ENCODE data around the gene AKAP13. TPM values are rescaled to one million over a fixed set of nuclear protein-coding genes. Genes with fewer than 3 reads are reported as not detected.
"Not testable (repeated sequence)": the region's sequence is repeated elsewhere in the genome, so short reads cannot be mapped to it uniquely, and the experiment has no call there.

Gene AKAP13
- total RNA-seq, 1 donor from 2014 or later = 196 TPM

- DNase-seq (ENCODE audit: low spot score) = no peak
Measured at GRCh38 chr15:85532689-85533088, 152.3 kb downstream of the AKAP13 start.

- no peak for DNase-seq (ENCODE audit: low spot score)
Measured at GRCh38 chr15:85534031-85534430, 153.6 kb downstream of the AKAP13 start.

- not testable (repeated sequence) for DNase-seq (ENCODE audit: low spot score)
Measured at GRCh38 chr15:85535533-85536330, 155.3 kb downstream of the AKAP13 start.

- DNase-seq (ENCODE audit: low spot score) = no peak
Measured at GRCh38 chr15:85536341-85536740, 155.9 kb downstream of the AKAP13 start.

- DNase-seq (ENCODE audit: low spot score) = no peak
Measured at GRCh38 chr15:85539491-85539890, 159.1 kb downstream of the AKAP13 start.

GRCh38 chr15:85540085-85540797 is 159.8 kb downstream of the AKAP13 start:
- DNase-seq (ENCODE audit: low spot score) = no peak

- DNase-seq (ENCODE audit: low spot score) = no peak
Measured at GRCh38 chr15:85541744-85542143, 161.3 kb downstream of the AKAP13 start.

GRCh38 chr15:85542488-85542887 is 162.1 kb downstream of the AKAP13 start:
- no peak for DNase-seq (ENCODE audit: low spot score)

- no peak for DNase-seq (ENCODE audit: low spot score)
Measured at GRCh38 chr15:85542895-85543331, 162.5 kb downstream of the AKAP13 start.

GRCh38 chr15:85543741-85544155 is 163.3 kb downstream of the AKAP13 start:
- DNase-seq (ENCODE audit: low spot score) = no peak

GRCh38 chr15:85545185-85545584 is 164.8 kb downstream of the AKAP13 start:
- peak; percentile 28 for DNase-seq (ENCODE audit: low spot score)

GRCh38 chr15:85545752-85546151 is 165.3 kb downstream of the AKAP13 start:
- no peak for DNase-seq (ENCODE audit: low spot score)

GRCh38 chr15:85547386-85547785 is 167.0 kb downstream of the AKAP13 start:
- DNase-seq (ENCODE audit: low spot score) = no peak

- DNase-seq (ENCODE audit: low spot score) = no peak
Measured at GRCh38 chr15:85550283-85550682, 169.9 kb downstream of the AKAP13 start.

- DNase-seq (ENCODE audit: low spot score) = no peak
Measured at GRCh38 chr15:85551221-85551832, 170.9 kb downstream of the AKAP13 start.

GRCh38 chr15:85554852-85555521 is 174.6 kb downstream of the AKAP13 start:
- peak; percentile 10 for DNase-seq (ENCODE audit: low spot score)

- no peak for DNase-seq (ENCODE audit: low spot score)
Measured at GRCh38 chr15:85555875-85556617, 175.6 kb downstream of the AKAP13 start.

GRCh38 chr15:85556618-85556895 is 176.2 kb downstream of the AKAP13 start:
- no peak for DNase-seq (ENCODE audit: low spot score)

GRCh38 chr15:85557385-85557784 is 177.0 kb downstream of the AKAP13 start:
- no peak for DNase-seq (ENCODE audit: low spot score)

- DNase-seq (ENCODE audit: low spot score) = no peak
Measured at GRCh38 chr15:85558848-85559247, 178.4 kb downstream of the AKAP13 start.

GRCh38 chr15:85559530-85559929 is 179.1 kb downstream of the AKAP13 start:
- DNase-seq (ENCODE audit: low spot score) = no peak

Data from umbilical cord (tissue), 2 donors.